Uterus (tissue), 4 donors: Measurements from ENCODE around the gene MAP2K6. TPM values are rescaled to one million over a fixed set of nuclear protein-coding genes. Genes with fewer than 3 reads are reported as not detected.
A peak's percentile ranks its signal among the peaks of the same experiment; 100 is the strongest.

Experiments
- DNase-seq, 2 donors: peaks; one replicate each; pipeline ENCODE4 v3.0.0-alpha.2; 2019 to 2020
- H3K27ac ChIP-seq, 2 donors: fragments of 200-600 bp; sonication (generic); 1 replicate in 1 of 2; 2 replicates in 1 of 2; pipeline ENCODE4 v1.5.1; 2016 to 2018
- H3K27me3 ChIP-seq, 2 donors: fragments of 200-600 bp; sonication (generic); one replicate each; pipeline ENCODE4 v1.5.1; 2018 to 2019; ENCODE audit warnings: control low read depth in 1 of 2
- H3K36me3 ChIP-seq, 2 donors: fragments of 200-600 bp; sonication (generic); one replicate each; pipeline ENCODE4 v1.5.1; 2019; ENCODE audit warnings: control low read depth in 1 of 2
- H3K4me1 ChIP-seq, 2 donors: fragments of 200-600 bp; sonication (generic); one replicate each; pipeline ENCODE4 v1.5.1; 2018 to 2019; ENCODE audit warnings: control low read depth in 1 of 2
- H3K4me3 ChIP-seq, 2 donors: fragments of 200-600 bp; sonication (generic); 1 replicate in 1 of 2; 2 replicates in 1 of 2; pipeline ENCODE4 v1.5.1; 2018 to 2019; ENCODE audit warnings: mild to moderate bottlenecking in 1 of 2
- H3K9me3 ChIP-seq, 2 donors: fragments of 200-600 bp; sonication (generic); one replicate each; pipeline ENCODE4 v1.5.1; 2019; ENCODE audit warnings: control low read depth in 1 of 2
- CTCF ChIP-seq, 4 experiments: fragments of 200-600 bp in 2 of 4; fragments of 450-650 bp in 2 of 4; sonication (generic) in 2 of 4; IDR thresholded peaks; one replicate each; pipeline ENCODE4 v1.5.1; 2016 to 2019; ENCODE audit warnings: antibody characterized with exemption in 4 of 4, mild to moderate bottlenecking in 2 of 4, moderate library complexity in 1 of 4
- POLR2A ChIP-seq, 2 donors: fragments of 450-650 bp; IDR thresholded peaks; one replicate each; pipeline ENCODE4 v1.6.1; 2016; ENCODE audit warnings: antibody characterized with exemption in 2 of 2, mild to moderate bottlenecking in 1 of 2, moderate library complexity in 1 of 2
- intact Hi-C: fragments of 100-400 bp; cut with DNase I; formaldehyde crosslinking; loops from one replicate; pipeline ENCODE4 v1.15.1; 2023; ENCODE audit warnings: low total_unique reads
- total RNA-seq, 4 donors: library from RNA; depleted of rRNA in 3 of 4; stranded (reverse); fragments of >200 nt in 3 of 4; gene quantifications; one replicate each; pipeline versions ENCODE4 v1.1.0 to v1.2.4, GENCODE V29; 2014 to 2023
- donor health status: DM: yes; HTN: yes; CAD: no.

Gene MAP2K6
- total RNA-seq, 4 donors from 2014 or later, result 3.2 to 43.4 (median 4.3) TPM

GRCh38 chr17:69499318-69499717, 84.8 kb downstream of the MAP2K6 start:
- TF ChIP-seq POLR2A (IDR thresholded peaks at IDR 0.05) (no peak), CTCF (IDR thresholded peaks at IDR 0.05) (no peak)
- intact Hi-C loops, result no loop called here
- Histone ChIP-seq H3K27ac (no peak overlapping the region), H3K9me3 (no peaks in the 10 kb centered on the region), H3K36me3 (no peaks in the 10 kb centered on the region), H3K4me3 (no peak overlapping the region), H3K4me1 (no peaks in the 10 kb centered on the region), H3K27me3 (no peaks in the 10 kb centered on the region)
- no peak for DNase-seq

GRCh38 chr17:69500911-69501429, 86.5 kb downstream of the MAP2K6 start:
- no peak overlapping the region for H3K27ac ChIP-seq
- H3K9me3 ChIP-seq, result no peaks in the 10 kb centered on the region
- DNase-seq, result no peak
- TF ChIP-seq POLR2A (IDR thresholded peaks at IDR 0.05) (no peak), CTCF (IDR thresholded peaks at IDR 0.05) (no peak)
- no peak overlapping the region for H3K4me3 ChIP-seq
- no peaks in the 10 kb centered on the region for H3K27me3 ChIP-seq
- no peaks in the 10 kb centered on the region for H3K36me3 ChIP-seq
- no peaks in the 10 kb centered on the region for H3K4me1 ChIP-seq
- intact Hi-C loops, result no loop called here

- Histone ChIP-seq H3K27me3 (no peaks in the 10 kb centered on the region), H3K27ac (peak overlapping the region in 1 of 2 donors; percentile 21), H3K4me1 (no peaks in the 10 kb centered on the region), H3K4me3 (peak overlapping the region in 1 of 2 donors; percentile 2), H3K9me3 (no peaks in the 10 kb centered on the region), H3K36me3 (no peaks in the 10 kb centered on the region)
- TF ChIP-seq CTCF (IDR thresholded peaks at IDR 0.05) (no peak), POLR2A (IDR thresholded peaks at IDR 0.05) (no peak)
- peak in 1 of 2 donors; percentile 20 for DNase-seq
- intact Hi-C loops, result no loop called here
These were observed 87.3 kb downstream of the MAP2K6 start for GRCh38 chr17:69501591-69502468.

- Histone ChIP-seq H3K36me3 (no peaks in the 10 kb centered on the region), H3K27ac (no peak overlapping the region), H3K27me3 (no peaks in the 10 kb centered on the region), H3K4me1 (no peaks in the 10 kb centered on the region), H3K9me3 (no peaks in the 10 kb centered on the region), H3K4me3 (no peak overlapping the region)
- no peak for DNase-seq
- TF ChIP-seq CTCF (IDR thresholded peaks at IDR 0.05) (no peak), POLR2A (IDR thresholded peaks at IDR 0.05) (no peak)
- intact Hi-C loops, result no loop called here
These were observed 89.2 kb downstream of the MAP2K6 start for GRCh38 chr17:69503711-69504110.

GRCh38 chr17:69505740-69506139, 91.2 kb downstream of the MAP2K6 start:
- Histone ChIP-seq H3K27ac (no peak overlapping the region), H3K36me3 (no peaks in the 10 kb centered on the region), H3K27me3 (no peaks in the 10 kb centered on the region), H3K4me3 (no peak overlapping the region), H3K4me1 (no peaks in the 10 kb centered on the region), H3K9me3 (no peaks in the 10 kb centered on the region)
- intact Hi-C loops, result no loop called here
- TF ChIP-seq CTCF (IDR thresholded peaks at IDR 0.05) (no peak), POLR2A (IDR thresholded peaks at IDR 0.05) (no peak)
- DNase-seq, result no peak
